Activated gamma-delta T cell treated with Interleukin-2 at 50 U/mL for 16 hours (primary cell): ENCODE results near the gene ELOVL5.
"Not testable (repeated sequence)": the region's sequence is repeated elsewhere in the genome, so short reads cannot be mapped to it uniquely, and the experiment has no call there.

Experiments used
- DNase-seq: peaks from one replicate; pipeline ENCODE4 v3.0.0-alpha.2; 2020

The ELOVL5 gene, protein sequence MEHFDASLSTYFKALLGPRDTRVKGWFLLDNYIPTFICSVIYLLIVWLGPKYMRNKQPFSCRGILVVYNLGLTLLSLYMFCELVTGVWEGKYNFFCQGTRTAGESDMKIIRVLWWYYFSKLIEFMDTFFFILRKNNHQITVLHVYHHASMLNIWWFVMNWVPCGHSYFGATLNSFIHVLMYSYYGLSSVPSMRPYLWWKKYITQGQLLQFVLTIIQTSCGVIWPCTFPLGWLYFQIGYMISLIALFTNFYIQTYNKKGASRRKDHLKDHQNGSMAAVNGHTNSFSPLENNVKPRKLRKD

DNA sequence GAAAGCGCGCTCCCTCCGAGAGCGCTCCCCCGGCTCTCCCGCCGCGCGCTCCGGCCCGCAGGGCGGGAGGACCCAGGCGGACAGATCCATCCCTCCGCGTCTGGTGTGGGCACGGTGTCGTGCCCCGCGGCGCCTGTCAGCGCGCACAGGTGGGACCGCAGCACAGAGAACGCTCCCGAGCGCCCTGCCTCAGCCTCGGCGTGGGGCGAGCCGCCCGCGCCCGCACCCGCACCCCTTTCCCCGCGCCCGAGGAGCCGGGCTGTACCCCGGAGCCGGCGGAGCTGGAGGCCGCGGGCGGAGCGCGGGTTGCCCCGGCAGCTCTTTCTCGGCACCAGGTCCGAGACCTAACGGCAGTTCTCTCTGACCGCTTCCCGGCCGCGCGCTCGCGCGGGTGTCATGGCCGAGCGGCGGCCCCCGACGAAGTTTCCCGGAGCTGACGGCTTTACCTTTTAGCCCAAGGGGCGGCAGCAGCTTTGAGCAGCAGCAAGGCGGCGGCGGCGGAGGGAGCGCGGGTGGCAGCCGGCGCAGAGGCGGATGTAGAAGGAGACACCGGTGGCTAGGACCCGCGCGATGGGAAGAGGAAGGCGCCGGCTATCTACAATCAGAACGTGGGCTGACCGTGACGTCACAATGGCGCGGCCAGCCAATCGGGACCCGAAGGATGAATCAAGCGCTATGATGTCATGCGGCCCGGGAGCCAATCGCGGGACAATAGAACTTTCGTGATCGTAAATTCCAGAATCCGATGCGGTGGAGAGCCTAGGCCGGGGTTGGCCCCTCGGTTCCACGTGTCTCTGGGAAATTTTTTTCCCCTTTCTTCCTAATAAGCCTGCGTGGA is at the start of gene ELOVL5:
TSS of gene ELOVL5 (minus strand) at position 580 of the 838 bp plus-strand sequence. CDS start 53,251 bp downstream, outside the sequence.
- DNase-seq: peak; percentile 90

DNA sequence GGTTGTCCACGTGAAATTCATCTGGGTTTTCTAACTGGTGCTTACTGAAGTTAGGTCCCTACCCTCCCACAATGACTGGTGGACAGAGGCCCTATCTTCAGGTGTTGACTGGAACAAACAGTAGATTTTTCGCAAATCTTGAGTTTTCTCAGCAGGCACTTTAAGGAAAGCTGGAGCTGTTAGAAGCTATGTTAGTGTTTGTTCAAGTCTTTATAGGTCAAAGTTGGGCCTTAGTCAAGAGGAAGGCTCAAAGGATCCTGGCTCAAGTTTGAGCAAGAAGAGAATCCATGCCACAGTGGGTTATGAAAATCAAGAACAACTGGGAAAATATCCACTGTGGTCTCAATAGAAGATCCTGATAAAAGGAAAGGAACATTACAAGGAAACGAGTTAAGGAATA is 48.5 kb upstream of the ELOVL5 start:
- no peak for DNase-seq

DNA sequence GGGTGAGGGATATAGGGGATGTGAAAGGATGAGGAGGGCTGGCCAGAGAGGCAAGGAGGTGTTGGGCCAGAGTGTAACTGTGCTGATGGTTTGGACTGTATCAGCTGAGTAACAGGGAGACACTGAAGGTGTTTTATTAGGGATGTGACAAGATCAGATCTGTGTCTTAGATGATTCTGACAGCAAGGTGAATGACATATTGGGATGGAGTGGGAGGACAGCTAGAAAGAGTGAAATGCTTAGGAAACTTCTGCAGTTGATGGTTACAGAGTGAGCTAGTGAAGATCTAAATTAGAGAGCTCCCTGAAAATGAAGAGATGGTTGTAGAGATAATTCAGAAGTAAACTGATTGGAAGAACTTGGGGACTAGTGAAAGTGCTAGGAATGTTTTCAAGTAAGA is 47.2 kb upstream of the ELOVL5 start:
- no peak for DNase-seq

DNA sequence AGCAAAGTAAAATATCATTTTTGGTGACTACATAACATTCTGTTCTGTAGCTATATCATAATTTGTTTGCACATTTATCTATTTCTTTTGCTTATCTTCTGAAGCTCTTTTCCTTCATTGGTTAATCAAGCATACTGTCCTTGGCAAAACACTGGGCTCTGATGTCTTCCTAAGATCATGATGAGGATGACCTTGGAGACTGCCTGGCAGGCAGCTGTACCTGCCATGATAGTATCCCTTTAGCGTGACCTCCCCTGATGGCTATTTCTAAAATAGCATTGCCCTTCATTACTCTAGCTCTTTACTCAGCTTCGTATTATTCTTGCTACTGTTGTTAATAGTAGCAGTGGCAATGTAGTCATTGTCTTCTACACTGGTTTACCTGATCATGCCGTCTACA is 46.0 kb upstream of the ELOVL5 start:
- no peak for DNase-seq

DNA sequence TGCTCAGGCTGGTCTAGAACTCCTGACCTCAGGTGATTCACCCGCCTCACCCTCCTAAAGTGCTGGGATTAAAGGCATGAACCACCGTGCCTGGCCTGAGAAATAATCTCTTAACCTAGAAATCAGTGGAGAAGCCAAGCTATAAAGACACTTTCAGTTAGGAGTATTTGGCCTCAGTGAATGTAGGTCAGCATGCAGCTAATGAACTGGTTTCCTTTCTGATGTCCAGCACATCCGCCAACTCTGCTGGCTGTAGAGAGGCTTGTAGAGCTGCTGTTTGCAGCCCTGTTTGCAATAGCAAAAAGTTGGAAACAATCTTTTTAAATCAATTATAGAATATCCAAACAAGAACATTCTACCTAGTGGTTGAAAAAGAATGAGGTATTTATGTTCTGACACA is 42.4 kb upstream of the ELOVL5 start:
- no peak for DNase-seq

DNA sequence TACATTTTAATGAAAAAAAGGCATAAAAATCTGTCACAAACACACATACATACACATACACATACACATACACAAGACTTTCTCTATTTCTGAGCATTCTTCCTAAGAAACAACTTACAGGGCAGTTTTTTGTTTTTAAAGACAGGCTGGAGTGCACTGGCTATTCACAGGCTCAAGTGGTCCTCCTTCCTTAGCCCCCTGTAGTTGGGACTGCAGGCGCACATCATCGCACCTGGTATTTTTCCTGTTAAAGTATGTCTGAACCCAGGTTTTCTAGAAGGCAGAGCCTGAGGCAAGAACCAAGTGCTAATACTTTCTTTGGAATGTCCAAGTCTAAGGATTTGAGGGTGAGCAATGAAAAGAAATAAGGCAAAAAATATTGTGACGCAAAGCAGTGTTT is 41.3 kb upstream of the ELOVL5 start:
- no peak for DNase-seq

DNA sequence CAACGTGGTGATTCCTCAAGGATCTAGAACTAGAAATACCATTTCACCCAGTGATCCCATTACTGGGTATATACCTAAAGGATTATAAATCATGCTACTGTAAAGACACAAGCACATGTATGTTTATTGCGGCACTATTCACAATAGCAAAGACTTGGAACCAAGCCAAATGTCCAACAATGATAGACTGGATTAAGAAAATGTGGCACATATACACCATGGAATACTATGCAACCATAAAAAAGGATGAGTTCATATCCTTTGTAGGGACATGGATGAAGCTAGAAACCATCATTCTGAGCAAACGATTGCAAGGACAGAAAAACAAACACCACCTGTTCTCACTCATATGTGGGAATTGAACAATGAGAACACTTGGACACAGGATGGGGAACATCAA is 39.9 kb upstream of the ELOVL5 start:
- DNase-seq: not testable (repeated sequence)

DNA sequence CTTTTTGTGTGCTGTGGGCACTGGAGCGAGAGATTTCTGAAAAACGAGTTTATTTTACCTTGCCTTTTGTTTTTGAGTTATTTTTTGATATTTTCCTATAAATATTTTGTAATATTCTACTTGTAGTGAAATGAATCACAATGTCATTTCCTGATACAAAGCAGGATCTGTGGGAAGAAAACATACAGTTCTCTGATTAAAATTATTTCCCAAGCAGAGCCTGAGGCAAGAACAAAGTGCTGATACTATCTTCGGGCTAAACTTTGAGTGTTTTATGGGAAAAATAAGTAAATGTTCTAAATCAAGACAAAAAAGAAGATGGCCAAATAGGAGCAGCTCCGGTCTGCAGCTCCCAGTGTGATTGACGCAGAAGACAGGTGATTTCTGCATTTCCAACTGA is 33.7 kb upstream of the ELOVL5 start:
- no peak for DNase-seq

DNA sequence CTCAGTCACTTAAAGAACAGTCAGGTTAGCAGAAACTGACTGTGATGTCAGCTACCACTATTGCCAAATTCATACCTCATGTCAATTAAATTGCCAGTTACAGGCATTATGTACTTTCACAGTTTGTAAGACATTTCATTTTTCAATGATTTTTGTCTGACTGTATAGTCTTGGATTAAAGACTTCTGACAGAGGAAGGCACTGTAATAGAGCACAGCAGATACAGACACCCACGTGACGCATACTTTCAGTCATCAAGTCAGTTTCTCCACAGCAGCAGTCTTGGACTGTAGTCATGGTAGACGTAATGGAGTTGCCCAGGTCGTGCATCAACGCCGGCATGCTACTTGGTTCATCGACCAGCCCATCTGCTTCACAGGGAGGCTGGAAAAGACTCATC is 29.5 kb upstream of the ELOVL5 start:
- no peak for DNase-seq

DNA sequence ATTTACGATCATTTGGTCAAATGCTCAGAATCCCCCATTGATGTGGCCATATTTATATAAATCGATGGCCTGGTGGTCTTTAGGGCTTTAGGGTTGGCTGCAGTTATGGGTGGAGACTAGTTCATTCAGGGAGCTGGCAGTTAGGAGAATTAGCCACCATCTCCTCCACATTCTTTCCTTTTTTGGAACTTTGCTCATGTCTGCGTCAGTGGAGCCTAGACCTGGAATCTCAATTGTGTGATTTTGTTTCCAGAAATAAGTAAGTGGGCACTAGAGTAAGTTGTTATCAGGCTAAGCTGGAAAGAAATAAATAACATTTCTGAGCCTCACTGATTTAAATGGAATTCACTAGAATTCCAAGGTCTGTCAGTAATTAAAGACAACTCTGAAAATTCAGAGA is 29.0 kb upstream of the ELOVL5 start:
- DNase-seq: no peak

DNA sequence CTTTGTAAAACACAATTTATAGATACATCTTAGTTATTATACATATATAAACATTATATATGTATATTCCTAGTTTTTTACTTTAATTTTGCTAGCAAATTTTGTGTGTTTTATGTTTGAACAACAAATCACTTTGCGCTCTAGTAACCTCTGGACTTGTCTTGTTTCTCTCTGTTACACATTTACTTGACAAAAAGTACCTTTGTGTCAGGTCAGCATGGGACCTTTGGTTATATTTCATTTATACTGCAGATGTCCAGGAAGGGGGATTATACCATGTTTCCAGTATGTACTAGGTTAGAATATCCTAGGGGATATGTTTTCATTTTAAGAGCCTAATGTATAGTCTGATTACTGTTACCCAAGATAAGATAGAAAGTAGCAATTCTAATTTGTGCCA is 28.5 kb upstream of the ELOVL5 start:
- no peak for DNase-seq

DNA sequence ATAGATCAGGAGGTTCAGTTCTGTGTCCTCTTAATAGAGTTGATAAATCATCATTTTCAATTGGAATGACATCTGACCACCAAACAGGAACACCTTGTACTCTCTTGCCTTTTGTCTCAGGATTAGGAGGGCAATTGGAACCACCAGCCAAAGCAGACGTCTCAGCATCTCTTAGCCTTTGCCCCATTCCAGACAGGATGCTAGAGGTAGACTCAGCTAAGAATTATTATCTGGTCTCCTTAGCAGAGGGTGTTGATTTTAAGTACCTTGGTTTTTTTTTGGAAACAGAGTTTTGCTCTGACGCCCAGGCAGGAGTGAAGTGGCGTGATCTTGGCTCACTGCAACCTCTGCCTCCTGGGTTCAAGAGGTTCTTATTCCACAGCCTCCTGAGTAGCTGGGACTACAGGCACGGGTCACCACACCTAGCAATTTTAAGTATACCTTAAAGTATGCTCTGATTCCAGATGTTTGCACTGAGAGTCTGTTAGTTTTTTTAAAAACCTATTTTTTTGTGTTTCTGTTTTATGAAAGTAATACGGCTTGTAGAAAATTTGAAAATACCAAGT is 28.0 kb upstream of the ELOVL5 start:
- DNase-seq: no peak

DNA sequence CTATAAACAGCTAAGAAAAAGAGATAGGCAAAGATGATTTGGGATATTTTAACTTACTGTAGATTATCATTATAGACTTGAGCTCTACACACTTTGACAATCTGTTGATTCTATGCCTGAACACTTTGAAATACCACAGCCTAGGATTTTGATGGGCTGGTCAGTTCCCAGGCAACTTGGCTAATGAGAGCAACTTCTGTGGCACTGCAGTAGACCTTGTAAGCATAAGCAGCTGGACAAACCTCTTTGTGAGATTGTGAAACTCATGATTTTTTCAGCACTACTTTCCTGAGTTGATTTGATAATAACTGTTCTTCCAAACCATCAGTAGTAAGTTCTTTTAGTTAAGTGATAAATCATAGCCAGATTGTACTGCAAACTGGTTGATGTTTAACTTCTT is 27.1 kb upstream of the ELOVL5 start:
- no peak for DNase-seq

DNA sequence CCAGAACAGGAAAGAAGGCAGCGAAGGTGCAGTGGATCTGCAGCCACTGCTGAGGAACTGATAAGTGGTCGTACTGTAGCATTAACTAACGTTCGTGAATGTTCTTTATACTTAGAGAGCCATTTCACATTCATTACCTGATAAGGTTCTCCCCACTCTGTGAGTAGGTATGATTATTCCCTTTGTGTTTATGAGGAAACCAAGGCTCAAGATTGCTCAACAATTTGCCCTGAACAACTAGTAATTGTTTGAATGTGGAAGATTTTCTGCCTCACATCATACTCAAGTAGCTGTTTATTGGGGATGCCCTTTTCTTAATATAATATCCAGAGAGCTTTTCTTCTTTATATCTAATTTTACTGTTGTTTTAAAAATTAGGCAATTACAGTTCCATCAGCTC is 24.9 kb upstream of the ELOVL5 start:
- no peak for DNase-seq

DNA sequence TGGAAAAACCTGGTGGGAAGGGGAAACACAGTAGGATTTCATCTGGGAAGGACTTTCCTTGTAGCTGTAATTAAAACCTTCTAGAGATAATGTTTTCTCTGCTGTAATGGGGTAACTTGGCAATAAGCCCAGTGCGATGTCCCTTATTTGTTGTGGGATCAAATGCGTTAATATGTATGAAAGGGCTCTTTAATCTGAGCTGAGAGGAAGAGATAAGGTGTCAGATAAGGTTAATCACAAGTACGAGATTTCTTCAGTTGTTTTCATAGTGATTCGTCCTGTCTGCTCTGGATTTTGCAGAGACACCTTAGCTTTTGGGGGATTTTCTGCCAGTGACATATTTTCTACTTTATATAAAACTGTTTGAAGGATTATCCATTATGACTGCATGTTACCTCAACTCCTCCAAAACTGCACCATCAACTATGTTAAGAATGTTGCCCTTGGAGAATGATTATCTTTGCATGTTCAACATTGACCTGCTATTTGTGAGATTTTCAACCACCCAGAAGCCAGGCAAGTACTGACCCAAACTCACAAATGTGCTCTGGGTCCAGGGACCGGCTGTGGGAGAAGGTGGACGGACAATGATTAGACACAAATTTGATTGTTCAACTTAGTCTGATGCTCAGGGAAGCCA is 21.2 kb upstream of the ELOVL5 start:
- DNase-seq: no peak

DNA sequence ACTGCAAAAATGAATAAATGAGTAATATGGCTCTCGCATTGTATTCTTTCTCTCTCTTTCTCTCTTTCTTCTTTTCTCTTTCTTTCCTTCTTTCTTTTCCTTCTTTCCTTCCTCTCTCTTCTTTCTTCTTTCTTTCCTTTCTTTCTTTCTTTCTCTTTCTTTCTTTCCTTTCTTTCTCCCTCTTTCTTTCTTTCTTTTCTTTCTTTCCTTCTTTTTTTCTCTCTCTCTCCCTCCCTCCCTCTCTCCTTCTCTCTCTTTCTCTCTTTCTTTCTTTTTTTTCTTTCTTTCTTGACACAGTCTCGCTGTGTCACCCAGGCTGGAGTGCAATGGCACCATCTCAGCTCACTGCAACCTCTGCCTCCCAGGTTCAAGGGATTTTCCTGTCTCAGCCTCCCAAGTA is 20.3 kb upstream of the ELOVL5 start:
- DNase-seq: no peak

DNA sequence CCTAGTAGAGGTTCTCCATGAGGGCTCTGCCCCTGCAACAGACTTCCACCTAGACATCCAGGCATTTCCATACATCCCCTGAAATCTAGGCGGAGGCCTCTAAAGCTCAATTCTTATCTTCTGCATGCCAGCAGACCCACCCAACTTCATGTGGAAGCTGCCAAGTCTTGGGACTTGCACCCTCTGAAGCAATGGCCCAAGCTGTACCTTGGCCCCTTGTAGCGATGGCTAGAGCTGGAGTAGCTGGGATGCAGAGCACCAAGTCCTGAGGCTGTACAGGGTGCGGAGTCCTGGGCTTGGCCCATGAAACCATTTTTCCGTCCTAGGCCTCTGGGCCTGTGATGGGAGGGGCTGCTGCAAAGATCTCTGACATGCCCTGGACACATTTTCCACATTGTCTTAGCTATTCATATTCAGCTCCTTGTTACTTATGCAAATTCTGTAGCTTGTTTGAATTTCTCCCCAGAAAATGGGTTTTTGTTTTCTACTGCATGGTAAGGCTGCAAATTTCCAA is 17.4 kb upstream of the ELOVL5 start:
- no peak for DNase-seq

DNA sequence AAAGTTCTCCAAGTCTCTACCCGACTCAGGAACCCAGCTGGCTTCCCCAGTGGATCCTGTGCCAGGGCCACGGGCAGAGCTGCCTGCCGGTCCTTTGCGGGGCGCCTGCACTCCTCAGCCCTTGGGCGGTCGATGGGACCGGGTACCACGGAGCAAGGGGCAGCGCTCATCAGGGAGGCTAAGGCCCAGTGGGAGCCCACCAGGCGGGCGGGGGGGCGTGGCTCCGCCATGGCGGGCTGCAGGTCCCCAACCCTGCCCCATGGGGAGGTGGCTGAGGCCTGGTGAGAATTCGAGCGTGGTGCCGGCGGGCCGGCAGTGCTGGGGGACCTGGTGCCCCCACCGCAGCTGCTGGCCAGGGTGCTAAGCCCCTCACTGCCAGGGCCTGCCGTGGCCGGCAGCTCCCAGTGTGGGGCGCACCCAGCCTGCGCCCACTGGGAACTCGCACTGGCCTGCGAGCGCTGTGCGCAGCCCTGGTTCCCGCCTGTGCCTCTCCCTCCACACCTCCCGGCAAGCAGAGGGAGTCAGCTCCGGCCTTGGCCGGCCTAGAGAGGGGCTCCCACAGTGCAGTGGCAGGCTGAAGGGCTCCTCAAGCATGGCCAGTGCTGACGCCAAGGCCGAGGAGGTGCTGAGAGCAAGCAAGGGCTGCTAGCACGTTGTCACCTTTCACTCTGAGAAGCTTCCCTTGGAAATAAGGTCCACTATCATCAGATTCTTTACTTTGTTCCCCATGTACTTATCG is 14.8 kb upstream of the ELOVL5 start:
- DNase-seq: no peak

DNA sequence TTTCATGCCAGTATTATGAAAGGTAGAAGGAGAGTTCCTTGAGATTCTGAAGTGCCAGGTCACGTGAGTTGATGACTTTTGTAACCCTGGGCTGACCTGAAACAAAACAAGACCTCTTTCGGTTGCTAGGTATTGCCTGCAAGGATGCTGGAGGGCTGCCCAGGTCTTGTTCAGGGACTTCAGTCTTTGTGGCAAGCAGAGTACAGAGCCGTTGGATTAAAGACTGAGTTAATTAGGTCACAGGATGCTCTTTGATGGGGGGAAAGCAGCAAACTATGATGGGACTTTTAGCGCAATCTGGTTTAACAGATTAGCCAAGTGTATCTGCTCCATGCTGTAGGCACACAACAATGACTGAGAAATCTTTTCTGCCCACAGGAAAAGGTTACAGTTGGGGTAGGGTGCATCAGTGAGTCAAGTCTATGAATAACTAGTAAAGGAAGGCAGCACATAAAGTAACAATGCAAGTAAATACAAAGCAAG is 12.8 kb upstream of the ELOVL5 start:
- DNase-seq: peak; percentile 62

DNA sequence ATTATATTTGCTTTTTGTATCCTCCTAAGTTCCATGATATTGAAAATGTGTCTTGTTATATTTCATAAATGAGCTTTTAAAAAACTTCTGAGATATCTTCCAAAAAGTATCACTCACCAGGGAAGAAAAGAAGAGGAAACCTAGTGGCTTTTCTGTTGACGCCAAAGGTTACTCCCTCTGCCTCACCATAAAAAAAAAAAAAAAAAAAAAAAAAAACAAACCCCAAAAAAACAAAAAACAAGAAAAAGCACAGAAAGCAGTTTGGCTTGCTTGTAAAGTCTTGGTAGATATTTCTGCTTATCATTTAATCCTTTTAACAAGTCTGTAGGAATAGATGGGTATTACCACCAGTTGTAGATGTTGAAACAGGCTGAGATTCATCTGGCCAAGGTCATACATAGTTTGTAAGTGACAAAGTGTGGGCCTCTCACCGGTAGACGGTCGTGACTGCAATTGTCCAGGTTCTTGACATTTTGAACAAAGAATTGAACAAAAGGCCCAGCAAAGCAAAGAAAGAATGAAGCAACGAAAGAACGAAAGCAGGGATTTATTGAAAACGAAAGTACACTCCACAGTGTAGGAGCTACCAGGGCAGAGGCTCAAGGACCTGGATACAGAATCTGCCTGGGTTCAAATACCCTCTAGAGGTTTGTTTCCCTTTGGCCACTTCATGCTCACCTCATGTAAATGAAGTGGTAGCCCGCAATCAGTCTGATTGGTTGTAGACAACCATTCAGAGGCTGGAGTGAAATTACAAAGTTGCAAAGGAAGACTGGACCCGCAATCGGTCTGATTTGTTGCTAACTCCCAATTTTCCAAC is 11.6 kb upstream of the ELOVL5 start:
- no peak for DNase-seq

DNA sequence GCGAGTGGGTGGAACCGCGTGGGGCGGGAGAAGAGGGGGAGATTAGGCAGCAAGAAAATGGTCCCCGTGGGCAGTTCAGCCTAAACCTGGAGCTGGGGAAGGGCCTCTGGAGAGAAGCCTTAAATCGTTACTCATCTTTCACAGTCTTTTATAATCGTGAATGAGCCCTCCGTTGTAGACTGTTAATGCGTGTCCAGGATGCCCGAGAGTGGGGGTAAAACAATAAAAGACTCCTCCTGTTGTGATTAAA is 11.0 kb upstream of the ELOVL5 start:
- DNase-seq: no peak
